HEK293 (cell line): ENCODE results near the gene SAMD8.

Experiments
- AEBP2 ChIP-seq: fragments of 450-650 bp; formaldehyde crosslinking; IDR thresholded peaks from 2 replicates; pipeline ENCODE4 v1.5.1; 2016; ENCODE audit warnings: missing biosample characterization, missing genetic modification characterization, borderline replicate concordance
- BCL11A ChIP-seq: fragments of 450-650 bp; formaldehyde crosslinking; IDR thresholded peaks from 2 replicates; pipeline ENCODE4 v1.5.1; 2016; ENCODE audit warnings: low read depth, missing biosample characterization, missing genetic modification characterization
- EGR2 ChIP-seq: fragments of 450-650 bp; formaldehyde crosslinking; IDR thresholded peaks from 2 replicates; pipeline ENCODE4 v1.5.1; 2016; ENCODE audit warnings: low read depth, missing biosample characterization, missing genetic modification characterization
- HIC1 ChIP-seq: fragments of 450-650 bp; formaldehyde crosslinking; IDR thresholded peaks from 2 replicates; pipeline ENCODE4 v1.5.1; 2016; ENCODE audit warnings: missing biosample characterization, missing genetic modification characterization
- KLF7 ChIP-seq: fragments of 450-650 bp; formaldehyde crosslinking; IDR thresholded peaks from 2 replicates; pipeline ENCODE4 v1.5.1; 2016; ENCODE audit warnings: missing biosample characterization, missing genetic modification characterization, borderline replicate concordance
- KLF9 ChIP-seq: fragments of 450-650 bp; formaldehyde crosslinking; IDR thresholded peaks from 2 replicates; pipeline ENCODE4 v1.5.1; 2016; ENCODE audit warnings: missing biosample characterization, missing genetic modification characterization, low read depth
- OVOL3 ChIP-seq: fragments of 450-650 bp; formaldehyde crosslinking; IDR thresholded peaks from 2 replicates; pipeline ENCODE4 v1.5.1; 2016; ENCODE audit warnings: missing biosample characterization, missing genetic modification characterization
- PRDM6 ChIP-seq: fragments of 450-650 bp; formaldehyde crosslinking; IDR thresholded peaks from 2 replicates; pipeline ENCODE4 v1.5.1; 2017; ENCODE audit warnings: missing biosample characterization, missing genetic modification characterization
- REPIN1 ChIP-seq: fragments of 450-650 bp; formaldehyde crosslinking; IDR thresholded peaks from 2 replicates; pipeline ENCODE4 v1.5.1; 2017; ENCODE audit warnings: missing biosample characterization, missing genetic modification characterization, low read depth
- SP2 ChIP-seq: fragments of 450-650 bp; formaldehyde crosslinking; IDR thresholded peaks from 2 replicates; pipeline ENCODE4 v1.5.1; 2016; ENCODE audit warnings: missing biosample characterization, missing genetic modification characterization
- ZBTB10 ChIP-seq: fragments of 450-650 bp; formaldehyde crosslinking; IDR thresholded peaks from 2 replicates; pipeline ENCODE4 v1.5.1; 2016; ENCODE audit warnings: missing biosample characterization, missing genetic modification characterization
- ZBTB21 ChIP-seq: fragments of 450-650 bp; formaldehyde crosslinking; IDR thresholded peaks from 2 replicates; pipeline ENCODE4 v1.5.1; 2017; ENCODE audit warnings: missing biosample characterization, missing genetic modification characterization
- ZBTB6 ChIP-seq: fragments of 450-650 bp; formaldehyde crosslinking; IDR thresholded peaks from 2 replicates; pipeline ENCODE4 v1.5.1; 2017; ENCODE audit warnings: missing biosample characterization, missing genetic modification characterization
- ZBTB8A ChIP-seq: fragments of 450-650 bp; formaldehyde crosslinking; IDR thresholded peaks from 2 replicates; pipeline ENCODE4 v1.5.1; 2016; ENCODE audit warnings: missing biosample characterization, missing genetic modification characterization
- ZIC2 ChIP-seq: fragments of 450-650 bp; formaldehyde crosslinking; IDR thresholded peaks from 2 replicates; pipeline ENCODE4 v1.5.1; 2016; ENCODE audit warnings: missing biosample characterization, missing genetic modification characterization
- ZNF184 ChIP-seq: fragments of 450-650 bp; IDR thresholded peaks from 2 replicates; pipeline ENCODE4 v1.5.1; 2018; ENCODE audit warnings: missing biosample characterization, mild to moderate bottlenecking, missing genetic modification characterization
- ZNF324 ChIP-seq: fragments of 450-650 bp; formaldehyde crosslinking; IDR thresholded peaks from 2 replicates; pipeline ENCODE4 v1.5.1; 2016; ENCODE audit warnings: missing biosample characterization, missing genetic modification characterization
- ZNF423 ChIP-seq: fragments of 450-650 bp; formaldehyde crosslinking; IDR thresholded peaks from 2 replicates; pipeline ENCODE4 v1.5.1; 2016; ENCODE audit warnings: missing biosample characterization, missing genetic modification characterization
- ZNF544 ChIP-seq: fragments of 450-650 bp; formaldehyde crosslinking; IDR thresholded peaks from 2 replicates; pipeline ENCODE4 v1.5.0; 2017; ENCODE audit warnings: missing biosample characterization, missing genetic modification characterization
- ZNF558 ChIP-seq: fragments of 450-650 bp; formaldehyde crosslinking; IDR thresholded peaks from 2 replicates; pipeline ENCODE4 v1.5.1; 2016; ENCODE audit warnings: missing biosample characterization, missing genetic modification characterization
- ZNF560 ChIP-seq: fragments of 450-650 bp; formaldehyde crosslinking; IDR thresholded peaks from 2 replicates; pipeline ENCODE4 v1.5.1; 2017; ENCODE audit warnings: missing biosample characterization, missing genetic modification characterization, borderline replicate concordance
- ZNF585B ChIP-seq: fragments of 450-650 bp; formaldehyde crosslinking; IDR thresholded peaks from 2 replicates; pipeline ENCODE4 v1.5.1; 2016; ENCODE audit warnings: missing biosample characterization, missing genetic modification characterization
- ZNF623 ChIP-seq: fragments of 450-650 bp; formaldehyde crosslinking; IDR thresholded peaks from 2 replicates; pipeline ENCODE4 v1.5.1; 2016; ENCODE audit warnings: missing biosample characterization, missing genetic modification characterization
- ZNF768 ChIP-seq: fragments of 450-650 bp; formaldehyde crosslinking; IDR thresholded peaks from 2 replicates; pipeline ENCODE4 v1.5.1; 2018; ENCODE audit warnings: missing biosample characterization, mild to moderate bottlenecking, missing genetic modification characterization
- ZNF837 ChIP-seq: fragments of 450-650 bp; formaldehyde crosslinking; IDR thresholded peaks from 2 replicates; pipeline ENCODE4 v1.5.1; 2016; ENCODE audit warnings: missing biosample characterization, missing genetic modification characterization
- ZSCAN30 ChIP-seq: fragments of 450-650 bp; IDR thresholded peaks from 2 replicates; pipeline ENCODE4 v1.5.1; 2018; ENCODE audit warnings: missing biosample characterization, mild to moderate bottlenecking, missing genetic modification characterization, moderate library complexity
- TF ChIP-seq, protein P1 (sequence below): fragments of 450-650 bp; formaldehyde crosslinking; IDR thresholded peaks from 2 replicates; pipeline ENCODE4 v1.5.1; 2016; ENCODE audit warnings: missing biosample characterization, missing genetic modification characterization, low read depth
- TF ChIP-seq, protein P2 (sequence below): fragments of 450-650 bp; formaldehyde crosslinking; IDR thresholded peaks from 2 replicates; pipeline ENCODE4 v1.5.1; 2016; ENCODE audit warnings: missing biosample characterization, missing genetic modification characterization

The SAMD8 gene

GRCh38 chr10:75209921-75210281, 98.4 kb downstream of the SAMD8 start (continued):
- TF ChIP-seq ZNF544 (tag by site-specific recombination): no peak
- no peak for TF ChIP-seq ZNF423 (tag by site-specific recombination)
- no peak for TF ChIP-seq ZNF585B (tag by site-specific recombination)
- TF ChIP-seq, protein P1, sequence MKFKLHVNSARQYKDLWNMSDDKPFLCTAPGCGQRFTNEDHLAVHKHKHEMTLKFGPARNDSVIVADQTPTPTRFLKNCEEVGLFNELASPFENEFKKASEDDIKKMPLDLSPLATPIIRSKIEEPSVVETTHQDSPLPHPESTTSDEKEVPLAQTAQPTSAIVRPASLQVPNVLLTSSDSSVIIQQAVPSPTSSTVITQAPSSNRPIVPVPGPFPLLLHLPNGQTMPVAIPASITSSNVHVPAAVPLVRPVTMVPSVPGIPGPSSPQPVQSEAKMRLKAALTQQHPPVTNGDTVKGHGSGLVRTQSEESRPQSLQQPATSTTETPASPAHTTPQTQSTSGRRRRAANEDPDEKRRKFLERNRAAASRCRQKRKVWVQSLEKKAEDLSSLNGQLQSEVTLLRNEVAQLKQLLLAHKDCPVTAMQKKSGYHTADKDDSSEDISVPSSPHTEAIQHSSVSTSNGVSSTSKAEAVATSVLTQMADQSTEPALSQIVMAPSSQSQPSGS (tag by site-specific recombination): no peak
- TF ChIP-seq ZNF558 (tag by site-specific recombination): no peak
- no peak for TF ChIP-seq ZNF837 (tag by site-specific recombination)
- TF ChIP-seq ZNF560: no peak
- no peak for TF ChIP-seq BCL11A
- peak; percentile 19; the same call in 1 of the 2 replicates for TF ChIP-seq KLF9
- no peak for TF ChIP-seq ZIC2
- TF ChIP-seq ZBTB8A (tag by site-specific recombination): no peak; the same call in 1 of the 2 replicates
- no peak for TF ChIP-seq PRDM6 (tag by site-specific recombination)
- no peak for TF ChIP-seq EGR2 (tag by site-specific recombination)
- TF ChIP-seq ZNF623 (tag by site-specific recombination): no peak
- TF ChIP-seq ZBTB6 (tag by site-specific recombination): no peak
- no peak for TF ChIP-seq HIC1 (tag by site-specific recombination)
- no peak for TF ChIP-seq ZSCAN30 (tag by site-specific recombination)
- TF ChIP-seq ZNF768: no peak
- TF ChIP-seq ZNF184 (tag by site-specific recombination): no peak
- TF ChIP-seq KLF7 (tag by site-specific recombination): peak; percentile 79; the same call in 1 of the 2 replicates
- TF ChIP-seq ZBTB21 (tag by site-specific recombination): no peak
- TF ChIP-seq OVOL3 (tag by site-specific recombination): no peak
- no peak for TF ChIP-seq AEBP2 (tag by site-specific recombination)
- no peak for TF ChIP-seq REPIN1 (tag by site-specific recombination)
- no peak for TF ChIP-seq ZBTB10 (tag by site-specific recombination)
- TF ChIP-seq SP2: no peak; the same call in none of the 2 replicates
- TF ChIP-seq, protein P2, sequence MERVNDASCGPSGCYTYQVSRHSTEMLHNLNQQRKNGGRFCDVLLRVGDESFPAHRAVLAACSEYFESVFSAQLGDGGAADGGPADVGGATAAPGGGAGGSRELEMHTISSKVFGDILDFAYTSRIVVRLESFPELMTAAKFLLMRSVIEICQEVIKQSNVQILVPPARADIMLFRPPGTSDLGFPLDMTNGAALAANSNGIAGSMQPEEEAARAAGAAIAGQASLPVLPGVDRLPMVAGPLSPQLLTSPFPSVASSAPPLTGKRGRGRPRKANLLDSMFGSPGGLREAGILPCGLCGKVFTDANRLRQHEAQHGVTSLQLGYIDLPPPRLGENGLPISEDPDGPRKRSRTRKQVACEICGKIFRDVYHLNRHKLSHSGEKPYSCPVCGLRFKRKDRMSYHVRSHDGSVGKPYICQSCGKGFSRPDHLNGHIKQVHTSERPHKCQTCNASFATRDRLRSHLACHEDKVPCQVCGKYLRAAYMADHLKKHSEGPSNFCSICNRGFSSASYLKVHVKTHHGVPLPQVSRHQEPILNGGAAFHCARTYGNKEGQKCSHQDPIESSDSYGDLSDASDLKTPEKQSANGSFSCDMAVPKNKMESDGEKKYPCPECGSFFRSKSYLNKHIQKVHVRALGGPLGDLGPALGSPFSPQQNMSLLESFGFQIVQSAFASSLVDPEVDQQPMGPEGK: no peak
- 0 out of 2 replicates have a peak, but pooled peaks have one; percentile 18 for TF ChIP-seq ZNF324 (tag by site-specific recombination)
